Ammon's horn (tissue), 1 donor: ENCODE data around the gene SPR.

Experiments
- DNase-seq: peaks from one replicate; pipeline ENCODE4 v3.0.0-alpha.2; 2016; ENCODE audit warnings: low spot score

The SPR gene

GRCh38 chr2:72932045-72932740 lies 45.0 kb downstream of the SPR start:
- no peak for DNase-seq

DNA sequence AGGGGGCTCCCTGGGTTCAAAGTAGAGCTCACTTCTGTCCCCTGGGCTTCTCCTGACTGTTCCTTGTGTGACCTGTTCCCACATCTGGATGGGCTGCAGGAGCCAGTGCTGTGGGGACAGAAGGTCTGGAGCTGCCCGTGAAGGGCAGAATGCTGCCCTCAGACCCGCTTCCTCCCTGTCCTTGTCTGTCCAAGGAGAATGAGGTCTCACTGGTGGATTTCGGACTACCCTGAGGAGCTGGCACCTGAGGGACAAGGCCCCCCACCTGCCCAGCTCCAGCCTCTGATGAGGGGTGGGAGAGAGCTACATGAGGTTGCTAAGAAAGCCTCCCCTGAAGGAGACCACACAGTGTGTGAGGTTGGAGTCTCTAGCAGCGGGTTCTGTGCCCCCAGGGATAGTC lies 45.6 kb downstream of the SPR start:
- DNase-seq = no peak

GRCh38 chr2:72933207-72933606 lies 46.0 kb downstream of the SPR start:
- no peak for DNase-seq

DNA sequence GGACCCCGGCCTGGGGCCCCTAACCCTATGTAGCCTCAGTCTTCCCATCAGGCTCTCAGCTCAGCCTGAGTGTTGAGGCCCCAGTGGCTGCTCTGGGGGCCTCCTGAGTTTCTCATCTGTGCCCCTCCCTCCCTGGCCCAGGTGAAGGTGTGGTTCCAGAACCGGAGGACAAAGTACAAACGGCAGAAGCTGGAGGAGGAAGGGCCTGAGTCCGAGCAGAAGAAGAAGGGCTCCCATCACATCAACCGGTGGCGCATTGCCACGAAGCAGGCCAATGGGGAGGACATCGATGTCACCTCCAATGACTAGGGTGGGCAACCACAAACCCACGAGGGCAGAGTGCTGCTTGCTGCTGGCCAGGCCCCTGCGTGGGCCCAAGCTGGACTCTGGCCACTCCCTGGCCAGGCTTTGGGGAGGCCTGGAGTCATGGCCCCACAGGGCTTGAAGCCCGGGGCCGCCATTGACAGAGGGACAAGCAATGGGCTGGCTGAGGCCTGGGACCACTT lies 46.5 kb downstream of the SPR start:
- DNase-seq = no peak

DNA sequence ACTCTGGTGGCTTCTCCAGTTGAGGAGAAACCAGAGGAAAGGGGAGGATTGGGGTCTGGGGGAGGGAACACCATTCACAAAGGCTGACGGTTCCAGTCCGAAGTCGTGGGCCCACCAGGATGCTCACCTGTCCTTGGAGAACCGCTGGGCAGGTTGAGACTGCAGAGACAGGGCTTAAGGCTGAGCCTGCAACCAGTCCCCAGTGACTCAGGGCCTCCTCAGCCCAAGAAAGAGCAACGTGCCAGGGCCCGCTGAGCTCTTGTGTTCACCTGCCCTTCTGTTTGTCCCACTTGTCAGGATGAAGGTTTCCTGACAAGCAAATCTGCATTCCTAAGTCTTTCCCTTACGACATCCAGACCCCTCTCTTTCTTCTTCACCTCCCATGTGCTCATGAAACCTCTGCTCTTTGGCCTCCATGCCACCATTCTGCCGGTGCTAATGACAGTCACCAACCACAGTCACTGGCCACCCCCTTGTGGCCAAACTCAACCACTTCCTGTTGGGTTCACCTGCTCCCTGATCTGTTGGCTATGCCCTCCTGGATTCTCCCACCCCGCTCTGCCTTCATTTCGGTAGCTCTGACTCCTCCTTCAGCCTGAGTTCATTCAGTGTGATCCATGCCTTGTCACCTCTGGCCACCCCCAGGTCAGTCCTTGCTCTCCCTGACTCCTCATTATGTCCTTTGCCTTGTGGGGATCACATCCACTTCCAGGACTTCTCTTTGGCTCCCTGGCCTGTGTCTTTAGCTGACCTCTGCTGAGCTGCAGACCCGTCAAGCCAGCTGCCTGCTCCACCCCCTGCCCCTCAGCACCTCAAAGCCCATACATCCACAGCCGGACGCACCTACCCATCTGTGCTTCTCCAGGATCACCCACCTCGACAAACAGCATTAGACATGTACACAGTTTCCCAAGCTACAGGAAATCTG lies 47.7 kb downstream of the SPR start:
- DNase-seq = no peak

DNA sequence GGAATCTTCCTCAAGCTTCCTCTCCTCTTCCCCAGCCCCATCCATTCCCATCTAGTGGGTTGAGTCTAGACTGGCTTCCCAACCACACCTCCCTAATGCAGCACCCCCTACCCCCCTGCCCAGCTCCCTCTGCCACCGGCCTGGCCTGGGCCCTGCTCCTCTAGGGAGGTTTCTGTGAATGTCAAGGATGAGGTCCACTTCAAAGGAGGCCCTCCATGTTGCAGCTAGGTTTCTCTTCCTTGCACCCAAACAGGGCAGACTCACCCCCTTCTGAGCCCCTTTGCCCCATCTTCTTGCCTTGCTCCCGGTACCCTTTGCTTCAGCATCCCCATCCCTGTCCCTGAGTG lies 48.4 kb downstream of the SPR start:
- DNase-seq = no peak

- no peak for DNase-seq
Observed at GRCh38 chr2:72936660-72937355, 49.6 kb downstream of the SPR start.

DNA sequence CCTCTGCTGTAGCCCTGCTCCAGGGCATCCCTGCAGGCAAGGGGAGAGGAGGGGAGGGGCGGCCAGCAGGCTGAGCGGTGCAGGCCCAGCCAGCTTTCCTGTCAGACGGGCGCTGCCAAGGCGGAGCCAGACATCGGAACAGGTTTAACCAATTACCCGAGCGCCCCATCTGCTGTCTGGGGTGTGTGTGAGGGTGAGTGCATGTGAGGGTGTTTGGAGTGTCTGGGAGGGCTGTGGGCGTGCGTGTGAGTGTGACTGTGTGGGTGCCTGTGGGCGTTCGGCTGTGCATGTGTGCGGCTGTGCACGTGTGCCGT lies 50.1 kb downstream of the SPR start:
- no peak for DNase-seq

- DNase-seq = no peak
Observed at GRCh38 chr2:72938455-72938854, 51.2 kb downstream of the SPR start.

DNA sequence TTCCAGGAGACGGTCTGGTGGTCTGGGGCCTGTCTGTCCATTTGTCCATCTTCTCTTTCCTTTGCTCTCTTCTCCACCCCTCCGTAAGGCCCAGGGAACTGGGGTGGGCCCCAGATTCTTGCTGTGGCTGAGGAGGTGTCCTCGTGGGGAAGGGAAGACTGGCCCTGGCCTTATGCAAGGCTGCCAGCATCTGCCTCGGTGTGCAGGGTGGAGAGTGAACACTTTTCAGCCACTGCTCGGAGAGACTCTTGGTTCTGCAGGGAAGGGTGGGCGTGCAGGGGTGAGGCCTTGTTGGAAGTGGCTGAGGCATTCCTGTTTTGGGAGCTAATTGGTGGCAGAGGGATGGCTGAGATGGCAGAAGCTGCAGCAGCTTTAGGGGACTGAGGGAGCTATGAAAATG lies 53.2 kb downstream of the SPR start:
- DNase-seq = no peak

DNA sequence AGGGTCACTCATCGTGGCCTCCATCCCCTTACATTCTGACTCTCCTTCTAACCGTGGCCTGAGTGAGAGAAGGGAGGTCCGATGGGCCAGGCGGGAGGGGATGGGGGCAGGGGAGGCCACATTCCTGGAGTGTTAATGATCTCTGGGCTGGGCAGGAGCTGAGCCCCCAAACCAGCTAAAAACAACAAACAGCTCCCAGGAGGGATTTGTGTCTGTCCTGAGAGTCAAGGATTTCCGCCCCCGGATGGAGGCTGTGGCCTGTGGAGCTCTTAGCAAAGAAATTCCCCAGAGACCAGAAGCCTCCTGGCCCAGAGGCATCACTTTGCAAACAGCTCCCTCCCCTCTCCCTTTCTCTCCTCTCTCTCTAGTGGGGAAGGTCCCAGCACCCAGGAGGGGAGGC lies 53.6 kb downstream of the SPR start:
- no peak for DNase-seq
